Upper lobe of left lung (tissue), 4 donors: ENCODE results near the gene RHEB.

Source experiments
- EP300 ChIP-seq, 4 donors: sonication (generic); formaldehyde crosslinking; IDR thresholded peaks; one replicate each; pipeline ENCODE4 v1.5.1; 2017; ENCODE audit warnings: antibody characterized with exemption in 4 of 4, control low read depth in 2 of 4
- POLR2A ChIP-seq, 4 donors: fragments of 450-650 bp; IDR thresholded peaks; one replicate each; pipeline ENCODE4 v1.5.1; 2016 to 2017; ENCODE audit warnings: antibody characterized with exemption in 4 of 4, mild to moderate bottlenecking in 2 of 4

GRCh38 chr7:151549083-151549482 lies 29.4 kb upstream of the RHEB start:
- TF ChIP-seq POLR2A (IDR thresholded peaks at IDR 0.05) (no peak), EP300 (IDR thresholded peaks at IDR 0.05) (no peak)
